IPS-18c (cell line): ENCODE results near the gene B3GALT5.

ENCODE experiments used
- H3K4me3 ChIP-seq: 2 replicates; pipeline ENCODE4 v1.7.0; 2013; ENCODE audit warnings: low read depth, mild to moderate bottlenecking, low read length, moderate library complexity; ENCODE audit not compliant: insufficient read depth
- H3K9me3 ChIP-seq: one replicate; pipeline ENCODE4 v1.6.1; 2013; ENCODE audit warnings: mild to moderate bottlenecking, low read length, moderate library complexity; ENCODE audit not compliant: control insufficient read depth, insufficient read depth

Gene B3GALT5

DNA sequence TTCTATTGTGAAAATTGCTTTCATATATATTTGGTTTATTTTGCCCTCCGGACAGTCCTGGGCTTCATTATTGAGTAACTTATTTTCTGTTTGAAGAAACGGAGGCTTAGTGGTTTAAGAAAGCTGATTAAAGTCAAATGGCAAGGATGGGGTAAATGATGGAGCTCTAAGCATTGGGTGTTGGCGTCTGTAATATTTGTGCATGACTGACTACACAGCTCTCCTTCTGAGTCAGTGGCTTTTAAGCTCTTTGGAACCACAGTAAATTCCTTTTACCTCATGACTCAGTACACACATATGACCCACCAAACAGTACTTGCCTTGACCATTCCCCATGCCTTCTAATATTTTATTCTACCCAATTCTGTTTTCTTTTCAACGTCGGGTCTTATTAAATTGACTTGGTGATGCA is 21.0 kb downstream of the B3GALT5 start:
- no peaks in the 10 kb centered on the region for H3K9me3 ChIP-seq
- no peak overlapping the region for H3K4me3 ChIP-seq

DNA sequence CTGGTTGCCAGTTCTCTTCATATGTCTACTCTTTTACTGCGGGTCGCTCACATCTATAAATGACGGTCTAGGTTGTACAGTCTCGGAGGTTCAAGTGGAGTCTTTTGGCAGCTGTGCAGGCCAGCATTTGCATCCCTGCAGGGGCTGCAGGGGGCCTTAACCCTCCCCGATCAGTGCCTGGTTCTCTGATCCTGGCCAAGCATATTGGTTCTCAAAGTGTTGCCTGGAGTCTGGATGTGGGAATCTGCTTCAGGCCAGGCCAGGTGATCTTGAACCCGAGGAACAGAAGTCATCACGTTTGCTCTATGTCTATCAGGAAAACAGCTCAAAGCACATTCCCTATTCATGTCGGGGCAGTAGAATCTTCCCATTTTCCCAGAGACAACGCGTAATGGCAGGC is 21.8 kb downstream of the B3GALT5 start:
- Histone ChIP-seq H3K9me3 (no peaks in the 10 kb centered on the region), H3K4me3 (no peak overlapping the region)

DNA sequence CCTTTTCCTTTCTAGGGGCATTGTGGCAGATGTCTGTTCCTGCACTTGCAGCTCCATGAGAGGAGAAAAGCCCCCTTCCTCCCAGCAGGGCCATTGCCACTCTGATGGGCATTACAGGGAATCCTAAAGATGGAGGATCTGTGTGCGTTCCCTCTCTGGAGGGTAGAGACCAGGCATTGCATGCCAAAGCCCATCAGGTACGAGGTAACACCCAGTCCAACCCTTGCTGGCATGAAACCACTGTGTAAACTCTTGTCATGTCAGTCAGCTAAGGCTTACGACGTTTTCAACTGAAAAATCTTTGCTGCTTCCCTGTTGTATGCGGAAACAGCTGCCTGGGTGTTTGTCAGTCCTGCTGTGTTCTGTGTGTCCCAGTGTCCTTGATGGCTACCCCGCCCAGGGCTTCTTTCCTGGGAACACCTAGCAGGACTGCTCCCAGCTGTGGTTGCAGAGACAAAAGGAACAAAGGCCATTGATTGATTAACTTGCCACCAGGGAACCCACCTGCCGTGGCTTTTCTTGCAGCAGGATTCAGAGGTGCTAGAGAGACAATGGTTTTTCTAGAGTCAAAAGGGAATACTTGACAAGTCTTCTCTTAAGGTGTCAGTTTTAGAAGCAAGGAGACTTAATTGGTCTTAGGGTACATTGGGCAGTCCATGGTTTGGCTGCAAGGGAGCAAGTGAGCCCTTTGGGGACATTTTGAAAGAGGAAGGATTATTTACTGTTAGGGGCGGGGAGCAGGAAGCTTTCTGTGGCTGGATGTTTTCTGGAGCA is 24.6 kb downstream of the B3GALT5 start:
- Histone ChIP-seq H3K4me3 (no peak overlapping the region), H3K9me3 (no peaks in the 10 kb centered on the region)

DNA sequence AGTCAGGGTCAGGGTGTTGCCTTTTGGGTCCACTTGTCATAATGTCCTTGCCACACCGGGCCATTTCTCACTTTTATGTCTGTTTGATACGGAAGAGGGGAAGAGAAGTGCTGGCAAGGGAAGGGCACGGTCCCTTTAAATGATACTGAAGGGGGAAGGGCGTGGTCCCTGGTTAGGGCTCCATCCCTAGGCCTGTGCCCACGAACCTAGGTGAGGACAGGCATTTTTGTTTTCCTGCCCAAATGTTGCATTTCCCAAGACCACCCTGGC is 25.2 kb downstream of the B3GALT5 start:
- Histone ChIP-seq H3K9me3 (no peaks in the 10 kb centered on the region), H3K4me3 (no peak overlapping the region)

DNA sequence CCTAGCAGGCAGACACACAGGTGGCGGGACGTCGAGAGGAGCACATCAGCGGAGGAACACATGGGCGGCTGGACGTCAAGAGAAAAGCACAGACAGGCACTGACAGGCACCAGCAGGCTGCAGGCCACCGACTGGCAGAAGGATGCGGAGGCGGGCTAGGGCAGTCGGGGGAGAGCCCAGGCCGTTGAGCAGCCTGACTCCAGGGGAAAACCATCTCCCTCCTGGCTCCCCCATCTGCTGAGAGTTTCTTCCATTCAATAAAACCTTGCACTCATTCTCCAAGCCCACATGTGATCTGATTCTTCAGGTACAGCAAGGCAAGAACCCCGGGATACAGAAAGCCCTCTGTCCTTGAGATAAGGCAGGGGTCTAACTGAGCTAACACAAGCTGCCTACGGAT is 25.5 kb downstream of the B3GALT5 start:
- H3K4me3 ChIP-seq, result no peak overlapping the region
- H3K9me3 ChIP-seq, result no peaks in the 10 kb centered on the region

DNA sequence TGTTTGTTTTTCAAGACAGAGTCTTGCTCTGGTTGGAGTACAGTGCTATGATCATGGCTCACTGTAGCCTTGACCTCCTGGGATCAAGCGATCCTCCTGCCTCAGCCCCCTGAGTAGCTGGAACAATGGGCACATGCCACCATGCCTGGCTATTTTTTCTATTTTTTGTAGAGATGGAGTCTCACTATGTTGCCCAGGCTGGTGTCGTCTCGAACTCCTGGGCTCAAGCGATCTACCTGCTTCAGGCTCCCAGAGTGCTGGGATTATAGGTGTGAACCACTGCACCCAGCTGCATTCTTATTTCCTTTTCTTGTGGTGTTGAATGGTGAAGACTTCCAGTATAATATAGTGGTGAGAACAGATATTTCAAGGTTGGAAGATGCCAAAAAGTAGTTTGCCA is 28.0 kb downstream of the B3GALT5 start:
- no peaks in the 10 kb centered on the region for H3K9me3 ChIP-seq
- H3K4me3 ChIP-seq, result no peak overlapping the region

DNA sequence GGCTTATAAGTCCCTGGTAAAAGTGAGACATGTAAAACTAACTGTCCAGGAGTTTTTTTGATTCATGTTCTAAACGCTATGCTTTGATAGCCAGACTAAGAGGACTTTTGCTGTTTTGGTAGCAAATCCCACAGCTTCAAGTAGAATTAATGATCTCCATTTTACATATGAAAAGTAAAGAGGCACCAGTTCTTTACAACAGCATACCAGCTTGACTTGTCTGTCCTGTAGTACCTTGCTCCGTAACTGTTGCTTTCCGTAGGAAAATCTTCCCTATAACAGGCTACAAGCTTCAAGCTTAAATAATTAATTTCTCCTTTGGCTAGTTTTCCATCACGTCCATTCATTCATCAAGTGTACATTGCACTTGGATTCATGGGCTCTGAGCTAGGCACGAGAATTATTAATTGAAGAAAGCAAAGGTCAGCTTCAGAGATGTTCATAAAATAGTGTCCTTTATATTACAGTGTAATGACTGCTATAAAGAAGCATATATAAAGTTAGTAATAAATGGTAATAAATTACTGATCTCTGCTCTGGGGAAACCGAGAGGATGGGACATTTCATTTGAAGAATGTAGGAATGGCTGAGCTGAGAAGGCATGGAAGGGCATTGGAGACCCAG is 29.2 kb downstream of the B3GALT5 start:
- Histone ChIP-seq H3K4me3 (no peak overlapping the region), H3K9me3 (no peaks in the 10 kb centered on the region)

DNA sequence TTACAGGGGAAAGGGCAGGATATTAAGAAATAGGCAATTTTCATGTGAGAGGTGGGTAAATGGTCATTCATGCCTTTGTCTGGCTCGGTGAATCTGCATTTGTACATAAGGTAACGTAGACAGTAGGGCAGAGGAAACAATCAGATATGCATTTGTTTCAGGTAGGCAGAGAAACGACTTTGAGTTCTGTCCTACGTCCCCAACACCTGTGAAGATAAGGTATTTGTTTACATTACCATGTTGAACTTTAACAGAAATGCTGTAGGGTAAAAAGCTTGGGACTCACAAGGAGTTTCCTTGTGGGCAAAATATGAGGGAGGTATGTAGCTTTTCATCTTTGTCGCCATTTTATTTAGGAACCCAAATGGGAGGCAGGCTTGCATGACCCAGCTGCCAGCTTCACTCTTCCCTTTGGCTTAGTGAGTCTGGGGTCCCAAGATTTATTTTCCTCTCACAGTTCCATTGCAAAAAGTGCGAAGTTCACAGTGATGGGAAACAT is 31.4 kb downstream of the B3GALT5 start:
- no peak overlapping the region for H3K4me3 ChIP-seq
- H3K9me3 ChIP-seq, result no peaks in the 10 kb centered on the region

DNA sequence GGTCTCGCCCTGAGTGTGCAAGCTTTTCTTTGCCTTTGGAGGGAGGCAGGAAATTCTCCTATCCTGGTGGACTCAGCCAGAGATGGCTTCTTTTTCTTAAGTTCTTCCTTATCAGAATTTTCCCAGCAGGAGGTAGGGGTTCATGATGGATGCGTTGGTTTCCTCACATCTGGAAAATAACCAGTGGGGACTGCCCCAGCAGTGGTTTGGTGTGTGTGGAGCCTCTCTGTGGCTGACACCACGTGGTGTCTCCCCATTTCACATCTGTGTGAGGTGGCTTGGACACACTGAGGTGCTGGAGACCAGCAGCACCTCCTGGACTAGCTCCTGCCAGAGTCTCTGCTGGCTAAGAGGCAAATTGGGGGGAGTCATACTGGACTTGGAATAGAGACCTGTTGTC is 32.6 kb downstream of the B3GALT5 start:
- no peaks in the 10 kb centered on the region for H3K9me3 ChIP-seq
- H3K4me3 ChIP-seq, result no peak overlapping the region

DNA sequence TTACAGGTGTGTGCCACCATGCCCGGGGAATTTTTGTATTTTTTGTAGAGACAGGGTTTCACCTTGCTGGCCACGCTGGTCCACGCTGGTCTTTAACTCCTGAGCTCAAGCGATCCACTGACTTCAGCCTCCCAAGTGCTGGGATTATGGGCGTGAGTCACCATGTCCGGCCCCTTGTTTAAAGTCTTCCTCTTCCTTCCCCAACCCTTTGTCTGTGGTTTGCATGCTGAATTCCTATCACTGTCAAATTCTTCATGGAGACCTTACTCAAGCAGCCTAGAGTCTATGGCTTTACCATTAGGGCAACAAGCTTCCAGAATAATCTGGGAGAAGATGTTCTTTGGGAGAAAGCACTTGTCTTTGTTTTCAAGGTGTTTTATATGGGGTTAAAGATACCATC is 34.7 kb downstream of the B3GALT5 start:
- Histone ChIP-seq H3K9me3 (no peaks in the 10 kb centered on the region), H3K4me3 (no peak overlapping the region)

DNA sequence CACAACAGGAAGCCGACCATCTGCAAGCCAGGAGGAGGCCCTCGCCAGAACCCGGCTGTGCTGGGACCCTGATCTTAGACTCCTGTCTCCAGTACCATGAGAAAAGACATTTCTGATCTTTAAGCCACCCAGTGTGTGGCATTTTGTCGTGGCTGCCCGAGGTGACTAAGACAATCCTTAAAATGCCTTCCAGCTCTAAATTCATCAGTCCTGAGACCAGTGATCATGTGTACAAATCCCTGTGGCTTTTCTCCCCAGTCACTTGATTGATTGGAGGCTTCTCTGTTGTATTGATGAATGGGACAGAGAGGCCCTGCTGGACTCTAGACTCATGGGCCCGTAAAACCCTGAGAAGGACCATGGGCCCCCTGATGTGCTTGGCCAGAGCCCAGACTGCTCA is 36.1 kb downstream of the B3GALT5 start:
- Histone ChIP-seq H3K4me3 (no peak overlapping the region), H3K9me3 (peaks cover 2% of the 10 kb centered on the region)

DNA sequence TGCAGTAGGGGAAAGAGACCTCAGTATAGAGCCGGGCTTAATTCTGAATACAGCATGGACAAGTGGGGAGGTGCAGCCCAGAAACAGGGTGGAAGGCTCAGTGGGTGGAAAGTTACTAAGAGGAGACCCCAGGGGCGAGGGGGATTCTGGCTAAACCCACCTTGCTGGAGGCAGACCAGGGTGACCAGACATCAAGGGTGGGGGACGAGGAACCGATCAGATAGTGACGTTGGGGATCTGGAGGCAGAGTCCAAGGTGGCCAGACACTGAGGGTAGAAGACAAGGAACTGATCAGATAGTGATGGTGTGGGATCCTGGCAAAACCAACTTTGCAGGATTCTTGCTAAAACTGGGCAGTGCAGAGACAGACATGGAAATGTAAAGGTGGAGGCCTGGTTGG is 36.8 kb downstream of the B3GALT5 start:
- Histone ChIP-seq H3K4me3 (no peak overlapping the region), H3K9me3 (peaks cover 2% of the 10 kb centered on the region)

DNA sequence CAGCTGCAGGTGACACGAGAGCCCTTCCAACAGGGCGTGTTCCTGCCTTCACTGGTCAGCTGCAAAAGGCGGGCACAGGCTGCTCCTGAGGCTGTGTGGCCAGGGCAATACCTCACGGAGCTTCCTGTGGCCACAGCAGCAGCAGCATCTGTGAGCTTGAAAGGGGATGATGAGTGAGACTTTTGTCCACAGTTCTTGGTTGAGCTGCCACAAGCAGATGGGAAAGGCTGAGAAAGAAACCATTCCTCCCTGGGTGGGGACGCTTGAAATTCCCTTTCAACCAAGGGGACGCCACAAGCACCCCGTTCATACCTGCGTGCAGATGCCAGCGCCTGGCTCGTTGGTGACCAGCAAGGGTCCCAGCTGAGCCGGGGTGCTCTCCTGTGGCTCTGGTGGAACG is 37.6 kb downstream of the B3GALT5 start:
- Histone ChIP-seq H3K9me3 (peaks cover 2% of the 10 kb centered on the region), H3K4me3 (no peak overlapping the region)

DNA sequence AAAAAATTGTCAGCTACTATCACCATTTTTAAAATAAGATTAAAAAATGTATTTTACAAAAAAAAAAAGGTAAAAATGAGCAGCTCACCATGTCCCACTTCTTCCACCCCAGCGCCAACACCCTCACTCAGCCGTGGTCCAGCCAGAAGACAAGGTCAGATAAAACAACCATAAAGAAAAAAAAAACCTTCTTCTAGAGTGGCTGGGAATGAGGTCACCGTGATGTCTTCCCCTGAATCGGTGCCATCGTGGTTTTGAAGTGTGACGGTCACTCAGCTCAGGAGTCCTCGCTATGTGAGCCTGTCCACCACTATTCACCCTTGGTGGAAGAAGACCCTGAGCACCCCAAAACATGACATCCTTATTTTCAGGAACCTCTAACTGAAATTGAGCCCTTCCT is 38.1 kb downstream of the B3GALT5 start:
- H3K9me3 ChIP-seq, result peaks cover 4% of the 10 kb centered on the region
- H3K4me3 ChIP-seq, result no peak overlapping the region

DNA sequence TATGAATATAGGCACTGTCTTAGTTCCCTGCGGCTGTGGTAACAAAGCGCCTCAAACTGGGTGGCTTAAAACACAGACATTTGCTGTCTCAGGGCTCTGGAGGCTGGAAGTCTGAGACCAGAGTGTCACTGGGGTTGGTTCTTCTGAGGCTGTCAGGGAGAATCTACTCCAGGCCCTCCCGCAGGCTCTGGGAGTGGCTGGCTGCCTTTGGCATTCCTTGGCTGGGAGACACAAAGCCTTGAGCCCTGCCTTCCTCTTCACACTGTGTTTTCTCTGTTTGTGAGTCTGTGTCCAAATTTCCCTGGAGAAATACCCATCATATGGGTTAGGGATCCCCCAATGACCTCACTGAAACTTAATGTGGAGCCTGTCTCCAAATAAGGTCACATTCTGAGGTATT is 38.5 kb downstream of the B3GALT5 start:
- Histone ChIP-seq H3K4me3 (no peak overlapping the region), H3K9me3 (peaks cover 4% of the 10 kb centered on the region)

DNA sequence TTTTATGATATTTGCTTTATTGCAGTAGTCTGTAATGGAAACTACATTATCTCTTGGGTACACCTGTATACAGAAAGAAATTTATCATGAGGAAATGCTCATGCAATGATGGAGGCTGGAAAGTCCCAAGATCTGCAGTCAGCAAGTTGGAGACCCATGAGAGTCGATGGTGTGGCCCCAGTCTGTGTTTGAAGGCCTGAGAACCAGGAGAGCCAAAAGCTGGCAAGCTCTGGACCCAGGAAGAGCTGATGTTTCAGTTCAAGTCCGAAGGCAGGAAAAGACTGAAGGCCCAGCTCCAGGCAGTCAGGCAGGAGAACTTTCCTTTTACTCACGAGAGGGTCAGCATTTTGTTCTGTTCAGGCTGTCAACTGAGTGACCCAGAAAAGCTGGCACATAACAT is 42.2 kb downstream of the B3GALT5 start:
- Histone ChIP-seq H3K9me3 (peaks cover 4% of the 10 kb centered on the region), H3K4me3 (no peak overlapping the region)

DNA sequence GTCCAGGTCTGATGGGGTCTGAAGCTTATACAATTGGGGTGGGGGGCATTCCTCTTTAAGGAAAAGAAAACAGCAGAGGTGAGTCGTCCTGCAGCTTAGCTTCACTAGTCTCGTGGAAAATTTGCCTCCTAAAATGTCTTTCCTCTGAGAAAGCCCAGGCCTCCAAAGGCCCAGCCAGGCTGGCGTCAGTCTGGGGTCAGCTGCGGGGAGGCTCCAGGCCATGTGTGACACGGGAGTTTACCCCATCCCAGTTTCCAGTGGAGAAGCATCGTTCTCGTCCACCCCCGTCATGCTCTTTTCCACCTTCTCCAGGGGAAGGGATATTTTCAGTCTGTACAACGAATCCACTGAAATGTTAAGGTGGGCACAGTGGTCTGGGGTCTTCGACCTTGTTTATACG is 42.8 kb downstream of the B3GALT5 start:
- Histone ChIP-seq H3K9me3 (peaks cover 5% of the 10 kb centered on the region), H3K4me3 (no peak overlapping the region)

DNA sequence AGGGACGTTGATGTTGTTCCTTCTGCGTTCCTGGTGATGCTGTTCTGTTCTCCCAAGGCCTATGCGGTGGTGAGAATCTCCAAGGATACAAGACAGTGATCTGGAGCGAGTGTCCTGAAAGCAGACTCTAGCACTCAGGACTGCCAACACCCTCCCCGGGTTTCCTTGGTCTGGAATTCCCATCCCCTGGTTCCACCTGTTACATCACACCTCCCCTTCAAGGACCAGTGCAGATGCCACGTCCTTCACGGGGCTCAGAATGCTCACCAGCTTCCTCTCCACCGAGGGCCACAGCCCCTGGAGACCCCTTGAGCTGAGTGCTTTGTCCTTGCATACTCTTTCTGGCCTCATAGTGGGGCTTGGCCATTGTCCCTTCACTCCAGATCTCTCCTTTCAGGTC is 43.5 kb downstream of the B3GALT5 start:
- no peak overlapping the region for H3K4me3 ChIP-seq
- peaks cover 9% of the 10 kb centered on the region for H3K9me3 ChIP-seq
